PC-3 (cell line): ENCODE data around the gene GNAI1.
"Not testable (repeated sequence)": the region's sequence is repeated elsewhere in the genome, so short reads cannot be mapped to it uniquely, and the experiment has no call there.

ENCODE experiments used
- EZH2 ChIP-seq: fragments of 300-600 bp; sonication (generic); IDR thresholded peaks from one replicate; pipeline ENCODE4 v1.6.1; 2017; ENCODE audit warnings: antibody characterized with exemption, mild to moderate bottlenecking, low read length; ENCODE audit not compliant: unreplicated experiment
- EZH2phosphoT487 ChIP-seq: fragments of 300-600 bp; sonication (generic); IDR thresholded peaks from 2 replicates; pipeline ENCODE4 v1.6.1; 2018; ENCODE audit warnings: mild to moderate bottlenecking, antibody characterized with exemption, low read length, borderline replicate concordance
- TF ChIP-seq, protein P1 (sequence below): fragments of 300-600 bp; sonication (generic); conservative IDR thresholded peaks from 2 replicates; pipeline ENCODE4 v1.5.1; 2017; ENCODE audit warnings: antibody characterized with exemption, low read depth, mild to moderate bottlenecking, low read length

DNA sequence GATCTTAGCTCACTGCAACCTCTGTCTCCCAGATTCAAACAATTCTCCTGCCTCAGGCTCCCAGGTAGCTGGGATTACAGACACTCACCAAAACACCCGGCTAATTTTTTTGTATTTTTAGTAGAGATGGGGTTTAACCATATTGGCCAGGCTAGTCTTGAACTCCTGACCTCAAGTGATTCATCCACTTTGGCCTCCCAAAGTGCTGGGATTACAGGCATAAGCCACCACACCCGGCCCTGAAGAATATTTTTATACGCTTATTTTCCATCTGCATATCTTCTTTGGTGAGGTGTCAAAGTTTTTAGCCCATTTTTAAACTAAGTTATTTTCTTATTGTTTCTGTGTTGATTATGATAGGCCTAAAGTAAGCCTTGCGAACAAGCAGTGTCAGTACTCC, 23.1 kb downstream of the GNAI1 start:
- not testable (repeated sequence) for TF ChIP-seq EZH2, EZH2phosphoT487
- TF ChIP-seq, protein P1, sequence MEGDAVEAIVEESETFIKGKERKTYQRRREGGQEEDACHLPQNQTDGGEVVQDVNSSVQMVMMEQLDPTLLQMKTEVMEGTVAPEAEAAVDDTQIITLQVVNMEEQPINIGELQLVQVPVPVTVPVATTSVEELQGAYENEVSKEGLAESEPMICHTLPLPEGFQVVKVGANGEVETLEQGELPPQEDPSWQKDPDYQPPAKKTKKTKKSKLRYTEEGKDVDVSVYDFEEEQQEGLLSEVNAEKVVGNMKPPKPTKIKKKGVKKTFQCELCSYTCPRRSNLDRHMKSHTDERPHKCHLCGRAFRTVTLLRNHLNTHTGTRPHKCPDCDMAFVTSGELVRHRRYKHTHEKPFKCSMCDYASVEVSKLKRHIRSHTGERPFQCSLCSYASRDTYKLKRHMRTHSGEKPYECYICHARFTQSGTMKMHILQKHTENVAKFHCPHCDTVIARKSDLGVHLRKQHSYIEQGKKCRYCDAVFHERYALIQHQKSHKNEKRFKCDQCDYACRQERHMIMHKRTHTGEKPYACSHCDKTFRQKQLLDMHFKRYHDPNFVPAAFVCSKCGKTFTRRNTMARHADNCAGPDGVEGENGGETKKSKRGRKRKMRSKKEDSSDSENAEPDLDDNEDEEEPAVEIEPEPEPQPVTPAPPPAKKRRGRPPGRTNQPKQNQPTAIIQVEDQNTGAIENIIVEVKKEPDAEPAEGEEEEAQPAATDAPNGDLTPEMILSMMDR = not testable (repeated sequence)
